Activated T-helper 17 cell treated with anti-CD3 and anti-CD28 coated beads, Interleukin-2, amount 50 U/mL, for 72 hours (primary cell): ENCODE data around the gene MRPL38. TPM values are rescaled to one million over a fixed set of nuclear protein-coding genes. Genes with fewer than 3 reads are reported as not detected.
A peak's percentile ranks its signal among the peaks of the same experiment; 100 is the strongest.
"Not testable (repeated sequence)": the region's sequence is repeated elsewhere in the genome, so short reads cannot be mapped to it uniquely, and the experiment has no call there.

ENCODE experiments used
- ATAC-seq: fragments of 150-1000 bp; cut with Tn5 transposase; replicated peaks from 2 replicates; pipeline ENCODE4 v1.10.0; 2021; ENCODE audit warnings: mild to moderate bottlenecking, moderate library complexity
- H3K27ac Mint-ChIP-seq: one replicate; pipeline ENCODE4 v1.8.0; 2022; ENCODE audit warnings: mixed read lengths
- H3K27me3 Mint-ChIP-seq: one replicate; pipeline ENCODE4 v1.8.0; 2022; ENCODE audit warnings: mixed read lengths
- H3K36me3 Mint-ChIP-seq: one replicate; pipeline ENCODE4 v1.8.0; 2022; ENCODE audit warnings: low read depth, mild to moderate bottlenecking, mixed read lengths
- H3K4me1 Mint-ChIP-seq: one replicate; pipeline ENCODE4 v1.8.0; 2022; ENCODE audit warnings: mixed read lengths
- H3K4me3 Mint-ChIP-seq: one replicate; pipeline ENCODE4 v1.8.0; 2022; ENCODE audit warnings: mild to moderate bottlenecking, mixed read lengths
- H3K9me3 Mint-ChIP-seq: one replicate; pipeline ENCODE4 v1.8.0; 2022; ENCODE audit warnings: mixed read lengths
- total RNA-seq, 2 donors: library from RNA; stranded (reverse); gene quantifications; one replicate each; pipeline ENCODE4 v1.2.3, GENCODE V29; 2022

The MRPL38 gene
- total RNA-seq, 2 donors from 2014 or later, result 74.2 to 113 TPM

- Mint-ChIP-seq H3K27ac (peak within 1 kb of the TSS; percentile 88), H3K27me3 (no peaks in the 10 kb centered on the region), H3K9me3 (no peaks in the 10 kb centered on the region), H3K4me3 (peak within 1 kb of the TSS; percentile 93), H3K36me3 (no peaks in the 10 kb centered on the region), H3K4me1 (no peaks in the 10 kb centered on the region)
- peak; percentile 17 for ATAC-seq
These were observed 26.3 kb downstream of the MRPL38 start, which contains the start of gene TRIM47 for GRCh38 chr17:75878174-75878998. TRIM47 (minus strand) TSS chr17:75878581; CDS start chr17:75878548, 33 bp downstream.

- H3K9me3 Mint-ChIP-seq, result no peaks in the 10 kb centered on the region
- no peaks in the 10 kb centered on the region for H3K4me1 Mint-ChIP-seq
- H3K27me3 Mint-ChIP-seq, result no peaks in the 10 kb centered on the region
- peak overlapping the region; percentile 93 for H3K4me3 Mint-ChIP-seq
- no peaks in the 10 kb centered on the region for H3K36me3 Mint-ChIP-seq
- H3K27ac Mint-ChIP-seq, result peak overlapping the region; percentile 88
- ATAC-seq, result peak; percentile 79
These were observed 26.9 kb downstream of the MRPL38 start for GRCh38 chr17:75877752-75878173.

- H3K9me3 Mint-ChIP-seq, result no peaks in the 10 kb centered on the region
- H3K4me1 Mint-ChIP-seq, result no peaks in the 10 kb centered on the region
- no peaks in the 10 kb centered on the region for H3K27me3 Mint-ChIP-seq
- ATAC-seq, result peak; percentile 44
- H3K36me3 Mint-ChIP-seq, result no peaks in the 10 kb centered on the region
- H3K27ac Mint-ChIP-seq, result peak overlapping the region; percentile 88
- H3K4me3 Mint-ChIP-seq, result peak overlapping the region; percentile 93
These were observed 27.5 kb downstream of the MRPL38 start for GRCh38 chr17:75876938-75877751.

- Mint-ChIP-seq H3K9me3 (no peaks in the 10 kb centered on the region), H3K4me3 (peak overlapping the region; percentile 93), H3K36me3 (no peaks in the 10 kb centered on the region), H3K4me1 (no peaks in the 10 kb centered on the region), H3K27ac (peak overlapping the region; percentile 88), H3K27me3 (no peaks in the 10 kb centered on the region)
- ATAC-seq, result peak; percentile 43
These were observed 28.3 kb downstream of the MRPL38 start for GRCh38 chr17:75876190-75876937.

- ATAC-seq, result no peak
- Mint-ChIP-seq H3K9me3 (no peaks in the 10 kb centered on the region), H3K4me1 (no peaks in the 10 kb centered on the region), H3K36me3 (no peaks in the 10 kb centered on the region), H3K27me3 (no peaks in the 10 kb centered on the region), H3K27ac (peak overlapping the region; percentile 88), H3K4me3 (peak overlapping the region; percentile 93)
These were observed 28.8 kb downstream of the MRPL38 start for GRCh38 chr17:75875940-75876189.

- Mint-ChIP-seq H3K4me1 (no peaks in the 10 kb centered on the region), H3K27ac (peak overlapping the region; percentile 88), H3K27me3 (no peaks in the 10 kb centered on the region), H3K36me3 (no peaks in the 10 kb centered on the region), H3K9me3 (no peaks in the 10 kb centered on the region), H3K4me3 (peak overlapping the region; percentile 93)
- ATAC-seq, result no peak
These were observed 29.3 kb downstream of the MRPL38 start for GRCh38 chr17:75875182-75875939.

- no peak for ATAC-seq
- Mint-ChIP-seq H3K27ac (peak overlapping the region; percentile 20), H3K9me3 (no peaks in the 10 kb centered on the region), H3K4me1 (no peaks in the 10 kb centered on the region), H3K36me3 (no peaks in the 10 kb centered on the region), H3K27me3 (no peaks in the 10 kb centered on the region), H3K4me3 (no peak overlapping the region)
These were observed 30.1 kb downstream of the MRPL38 start for GRCh38 chr17:75874323-75875181.

GRCh38 chr17:75873587-75874322 lies 30.9 kb downstream of the MRPL38 start:
- no peak overlapping the region for H3K4me3 Mint-ChIP-seq
- no peaks in the 10 kb centered on the region for H3K4me1 Mint-ChIP-seq
- no peaks in the 10 kb centered on the region for H3K27me3 Mint-ChIP-seq
- ATAC-seq, result no peak
- H3K36me3 Mint-ChIP-seq, result no peaks in the 10 kb centered on the region
- H3K9me3 Mint-ChIP-seq, result no peaks in the 10 kb centered on the region
- peak overlapping the region; percentile 20 for H3K27ac Mint-ChIP-seq

- no peaks in the 10 kb centered on the region for H3K4me1 Mint-ChIP-seq
- H3K36me3 Mint-ChIP-seq, result no peaks in the 10 kb centered on the region
- peak overlapping the region; percentile 73 for H3K27ac Mint-ChIP-seq
- no peaks in the 10 kb centered on the region for H3K9me3 Mint-ChIP-seq
- H3K4me3 Mint-ChIP-seq, result no peak overlapping the region
- no peaks in the 10 kb centered on the region for H3K27me3 Mint-ChIP-seq
- peak; percentile 18 for ATAC-seq
These were observed 32.0 kb downstream of the MRPL38 start for GRCh38 chr17:75872434-75873351.

GRCh38 chr17:75870228-75870627 lies 34.5 kb downstream of the MRPL38 start:
- H3K9me3 Mint-ChIP-seq, H3K4me1 Mint-ChIP-seq, H3K36me3 Mint-ChIP-seq, H3K27me3 Mint-ChIP-seq, ATAC-seq, H3K27ac Mint-ChIP-seq, H3K4me3 Mint-ChIP-seq: not testable (repeated sequence)

- Mint-ChIP-seq H3K4me3 (no peak overlapping the region), H3K27me3 (no peaks in the 10 kb centered on the region), H3K27ac (no peak overlapping the region), H3K9me3 (no peaks in the 10 kb centered on the region), H3K4me1 (peaks cover 3% of the 10 kb centered on the region), H3K36me3 (no peaks in the 10 kb centered on the region)
- no peak for ATAC-seq
These were observed 35.2 kb downstream of the MRPL38 start for GRCh38 chr17:75869282-75870141.
